SK-N-SH (cell line): ENCODE results near the gene TJP2. TPM values are rescaled to one million over a fixed set of nuclear protein-coding genes. Genes with fewer than 3 reads are reported as not detected.

Source experiments
- CHD2 ChIP-seq: fragments of 150-350 bp; IDR thresholded peaks from 2 replicates; pipeline ENCODE4 v1.6.1; 2018; ENCODE audit warnings: low read length; ENCODE audit not compliant: partially characterized antibody
- CTCF ChIP-seq: fragments of 200-600 bp; sonication (generic); IDR thresholded peaks from 2 replicates; pipeline ENCODE4 v1.6.1; 2017; ENCODE audit warnings: antibody characterized with exemption, mild to moderate bottlenecking, moderate library complexity
- ELF1 ChIP-seq: IDR thresholded peaks from 2 replicates; pipeline ENCODE4 v1.4.0; 2012
- EP300 ChIP-seq, 2 experiments: IDR thresholded peaks; 2 replicates each; pipeline versions ENCODE4 v1.4.0 to v1.6.1; 2012; ENCODE audit warnings: borderline replicate concordance in 1 of 2, low read depth in 1 of 2, low read length in 1 of 2
- EZH2phosphoT487 ChIP-seq: fragments of 200-600 bp; sonication (generic); IDR thresholded peaks from 2 replicates; pipeline ENCODE4 v1.6.1; 2017; ENCODE audit warnings: low read depth, mixed run types, mild to moderate bottlenecking, antibody characterized with exemption, moderate library complexity, borderline replicate concordance
- FOSL2 ChIP-seq: IDR thresholded peaks from 2 replicates; pipeline ENCODE4 v1.4.0; 2012; ENCODE audit warnings: low read depth, mild to moderate bottlenecking, moderate library complexity, borderline replicate concordance
- GABPA ChIP-seq: IDR thresholded peaks from 2 replicates; pipeline ENCODE4 v1.4.0; 2012; ENCODE audit warnings: low read depth, mild to moderate bottlenecking
- IRF3 ChIP-seq: fragments of 150-350 bp; IDR thresholded peaks from 2 replicates; pipeline ENCODE4 v1.6.1; 2016; ENCODE audit warnings: mild to moderate bottlenecking, low read depth, low read length
- NFIC ChIP-seq: IDR thresholded peaks from 2 replicates; pipeline ENCODE4 v1.4.0; 2012; ENCODE audit warnings: borderline replicate concordance
- RAD21 ChIP-seq: IDR thresholded peaks from 2 replicates; pipeline ENCODE4 v1.6.1; 2012; ENCODE audit warnings: mild to moderate bottlenecking, low read length
- REST ChIP-seq: IDR thresholded peaks from 2 replicates; pipeline ENCODE4 v1.6.1; 2012; ENCODE audit warnings: mild to moderate bottlenecking, low read depth, low read length, moderate library complexity
- RFX5 ChIP-seq: IDR thresholded peaks from 2 replicates; pipeline ENCODE4 v1.6.1; 2012; ENCODE audit warnings: mild to moderate bottlenecking, improper control_type of control experiment, low read length
- SIN3A ChIP-seq: IDR thresholded peaks from 2 replicates; pipeline ENCODE4 v1.6.1; 2012; ENCODE audit warnings: low read depth, mild to moderate bottlenecking, low read length, moderate library complexity, borderline replicate concordance
- TAF1 ChIP-seq: IDR thresholded peaks from 2 replicates; pipeline ENCODE4 v1.6.1; 2012; ENCODE audit warnings: low read depth, mild to moderate bottlenecking, low read length, moderate library complexity, borderline replicate concordance
- TCF12 ChIP-seq: IDR thresholded peaks from 2 replicates; pipeline ENCODE4 v1.4.0; 2012
- TEAD4 ChIP-seq: IDR thresholded peaks from 2 replicates; pipeline ENCODE4 v1.4.0; 2012; ENCODE audit warnings: mild to moderate bottlenecking, borderline replicate concordance; ENCODE audit not compliant: insufficient read depth
- USF2 ChIP-seq: fragments of 150-350 bp; IDR thresholded peaks from 2 replicates; pipeline ENCODE4 v1.6.1; 2017; ENCODE audit warnings: antibody characterized with exemption, low read length, low read depth, borderline replicate concordance
- YY1 ChIP-seq: IDR thresholded peaks from 2 replicates; pipeline ENCODE4 v1.4.0; 2012; ENCODE audit warnings: low read depth, mild to moderate bottlenecking
- polyA plus RNA-seq, 3 experiments: library from polyadenylated mRNA; depleted of rRNA; stranded (reverse); fragments of >200 nt; gene quantifications; 2 replicates each; pipeline ENCODE4 v1.2.3, GENCODE V29; 2012

TJP2 gene
- polyA plus RNA-seq, 1 of the 3 experiments (the other 2 are of a cell fraction) = 17.7 TPM

GRCh38 chr9:69130456-69131441, 43.3 kb upstream of the TJP2 start (continued):
- no peak for TF ChIP-seq CHD2
- TF ChIP-seq TEAD4 = 0 out of 2 replicates have a peak, but pooled peaks have one; percentile 47
- peak; percentile 86 for TF ChIP-seq NFIC
- 0 out of 2 replicates have a peak, but pooled peaks have one; percentile 66 for TF ChIP-seq SIN3A
- no peak for TF ChIP-seq EZH2phosphoT487
- no peak for TF ChIP-seq GABPA
- TF ChIP-seq REST = no peak
- peak; percentile 60; the same call in 1 of the 2 replicates for TF ChIP-seq FOSL2
- peak; percentile 40 to 76; a peak in 2 of 4 replicates for TF ChIP-seq EP300 (IDR thresholded peaks at IDR 0.05; ENCODE audit: borderline replicate concordance in 1 of 2, low read depth in 1 of 2, low read length in 1 of 2)
- no peak for TF ChIP-seq RFX5
- no peak for TF ChIP-seq YY1
- TF ChIP-seq ELF1 = no peak
- peak; percentile 88 for TF ChIP-seq TCF12
- TF ChIP-seq IRF3 = no peak
- TF ChIP-seq CTCF = no peak
- no peak for TF ChIP-seq TAF1
- TF ChIP-seq RAD21 = no peak
- TF ChIP-seq USF2 = no peak
